Left ventricle myocardium superior (tissue), 1 donor: Measurements from ENCODE around the gene AJM1. TPM values are rescaled to one million over a fixed set of nuclear protein-coding genes. Genes with fewer than 3 reads are reported as not detected.
A peak's percentile ranks its signal among the peaks of the same experiment; 100 is the strongest.
"Not testable (repeated sequence)": the region's sequence is repeated elsewhere in the genome, so short reads cannot be mapped to it uniquely, and the experiment has no call there.

Experiments used
- ATAC-seq: fragments of 200-7000 bp; cut with Tn5 transposase; one replicate; pipeline ENCODE4 v1.9.1; 2020; ENCODE audit warnings: mild to moderate bottlenecking, moderate library complexity
- DNase-seq: peaks from one replicate; pipeline ENCODE4 v3.0.0-alpha.2; 2020
- intact Hi-C: fragments of 100-400 bp; cut with micrococcal nuclease; formaldehyde crosslinking; loops from one replicate; pipeline ENCODE4 v1.11.0; 2022
- total RNA-seq: library from RNA; stranded (reverse); fragmentation: NEBNext Ultra II Directional; extraction: Animal tissue kit (Norgen Biotek cat#: 25700); gene quantifications from one replicate; pipeline ENCODE4 v1.2.1, GENCODE V29; 2021
- donor health status: DM: no; HTN: yes; CAD: no; lungs with severe emphysema.

AJM1 gene
- total RNA-seq, 1 donor from 2014 or later: 9.1 TPM

- no peak for DNase-seq
- ATAC-seq: peak; percentile 2
- intact Hi-C loops: no loop called here
Measured at GRCh38 chr9:136840877-136841645, 1.2 kb upstream of the AJM1 start.

GRCh38 chr9:136841646-136842379 is 465 bp upstream of the AJM1 start:
- DNase-seq, intact Hi-C loops, ATAC-seq: not testable (repeated sequence)

- peak; percentile 2 for ATAC-seq
- DNase-seq, intact Hi-C loops: not testable (repeated sequence)
Measured at GRCh38 chr9:136843159-136843800, 1.0 kb downstream of the AJM1 start.

DNA sequence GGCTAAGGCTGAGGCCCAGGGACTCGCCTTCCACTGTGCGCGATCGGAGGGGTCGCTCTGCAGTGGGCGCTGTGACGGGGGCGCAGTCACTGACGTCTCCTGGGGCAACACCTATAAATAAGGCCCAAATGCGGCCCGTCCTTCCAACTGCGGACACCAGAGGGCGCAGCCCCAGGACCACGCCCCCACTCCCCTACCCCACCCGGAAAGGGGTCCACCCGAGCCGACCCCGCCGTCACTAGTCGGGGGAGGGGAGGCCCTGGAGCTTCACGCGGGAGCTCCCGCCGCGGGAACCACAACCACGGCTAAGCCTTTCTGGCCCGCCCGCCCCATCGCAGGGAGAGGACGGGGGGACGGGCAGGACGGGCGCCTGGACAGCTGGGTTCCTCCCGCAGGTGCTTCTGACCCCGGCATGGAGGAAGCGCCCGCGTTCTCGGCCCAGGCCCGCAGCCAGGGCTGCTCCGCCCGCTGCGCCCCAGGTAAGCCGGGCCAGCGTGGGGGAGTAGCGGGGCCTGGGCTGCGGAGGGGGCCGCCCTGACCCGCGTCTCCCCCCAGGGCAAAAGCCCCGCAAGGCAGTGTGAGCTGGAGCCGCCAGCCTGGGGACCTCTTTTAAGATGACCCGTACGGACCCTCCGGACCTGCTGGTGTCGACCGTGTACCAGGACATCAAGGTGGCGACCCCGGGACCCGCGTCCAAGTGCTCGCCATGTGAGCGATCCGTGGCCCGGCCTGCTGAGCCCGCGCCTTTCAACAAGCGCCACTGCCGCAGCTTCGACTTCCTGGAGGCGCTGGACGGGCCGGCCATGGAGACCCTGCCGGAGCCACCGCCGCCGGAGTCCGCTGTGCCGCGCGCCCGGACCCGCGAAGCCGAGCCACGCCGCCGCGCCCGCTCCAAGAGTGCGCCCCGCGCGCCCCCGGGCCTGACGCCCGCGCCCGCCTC is 1.8 kb downstream of the AJM1 start:
- intact Hi-C loops, ATAC-seq: not testable (repeated sequence)

DNA sequence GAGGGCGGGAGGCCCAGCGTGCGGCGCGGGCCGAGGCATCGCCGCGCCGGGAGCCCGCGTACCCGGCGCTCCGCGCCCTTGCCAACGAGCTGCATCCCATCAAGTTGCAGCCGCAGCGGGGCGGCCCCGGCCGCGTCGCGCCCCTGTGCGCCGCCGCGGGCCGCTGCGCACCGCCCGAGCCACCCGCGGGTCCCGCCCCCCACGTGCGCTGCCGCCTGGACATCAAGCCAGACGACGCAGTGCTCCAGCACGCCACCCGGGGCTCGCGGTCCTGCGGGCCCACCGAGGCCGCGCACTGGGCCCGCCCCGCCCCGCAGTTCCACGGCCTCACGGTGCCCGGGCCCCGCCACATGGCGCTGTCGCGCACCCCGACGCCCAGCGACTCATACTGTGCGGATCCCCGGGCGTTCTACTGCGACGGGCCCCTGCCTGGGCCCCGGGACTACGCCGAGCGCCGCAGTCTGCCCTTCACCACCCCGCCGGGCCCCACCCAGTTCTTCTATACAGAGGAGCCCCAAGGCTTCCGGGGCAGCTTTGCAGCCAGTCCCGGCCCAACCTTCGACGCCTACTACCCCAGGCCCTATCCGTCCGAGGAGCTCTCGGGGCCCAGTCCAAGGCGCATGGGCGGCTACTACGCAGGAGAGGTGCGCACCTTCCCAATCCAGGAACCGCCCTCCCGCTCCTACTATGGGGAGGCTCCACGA is 2.6 kb downstream of the AJM1 start:
- ATAC-seq (no peak), DNase-seq (no peak)
- intact Hi-C loops: no loop called here

More for the DNA sequence above, 1.8 kb downstream of the AJM1 start:
- DNase-seq: peak; percentile 68

GRCh38 chr9:136845465-136846260 is 3.4 kb downstream of the AJM1 start:
- DNase-seq (no peak), ATAC-seq (no peak)
- intact Hi-C loops: no loop called here

GRCh38 chr9:136846376-136847087 is 4.3 kb downstream of the AJM1 start:
- DNase-seq: no peak
- intact Hi-C loops: no loop called here
- ATAC-seq: no peak

DNA sequence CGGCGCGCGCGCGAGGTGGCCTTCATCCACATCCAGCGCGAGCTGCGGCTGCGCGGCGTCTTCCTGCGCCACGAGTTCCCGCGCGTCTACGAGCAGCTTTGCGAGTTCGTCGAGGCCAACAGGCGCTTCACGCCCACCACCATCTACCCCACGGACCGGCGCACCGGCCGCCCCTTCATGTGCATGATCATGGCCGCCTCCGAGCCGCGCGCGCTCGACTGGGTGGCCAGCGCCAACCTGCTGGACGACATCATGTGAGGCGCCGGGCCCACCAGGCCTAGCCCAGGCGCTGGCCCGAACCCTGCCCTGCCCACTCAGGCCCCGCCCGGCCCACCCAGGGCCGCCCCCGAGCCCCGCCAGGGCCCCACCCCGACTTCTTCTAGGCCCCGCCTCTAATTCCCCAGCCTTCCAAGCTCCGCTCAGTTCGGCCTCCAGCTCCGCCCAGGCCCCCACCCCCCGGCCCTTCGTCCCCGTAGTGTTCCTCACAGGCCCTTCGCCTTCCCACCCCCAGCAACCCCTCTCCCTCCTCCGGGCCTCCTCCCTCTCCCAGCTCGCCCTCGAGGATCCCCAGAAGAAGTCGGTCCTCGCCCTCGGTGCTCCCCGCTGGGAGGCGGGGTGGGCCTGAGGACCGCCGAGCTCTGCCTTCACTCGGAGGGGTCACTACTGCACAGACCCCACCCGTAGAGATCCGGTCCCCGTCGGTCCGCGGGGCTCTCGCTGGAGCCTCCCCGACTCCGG is 5.0 kb downstream of the AJM1 start:
- intact Hi-C loops: no loop called here
- DNase-seq: peak; percentile 85
- ATAC-seq: peak; percentile 28

GRCh38 chr9:136847826-136848392 is 5.6 kb downstream of the AJM1 start:
- peak; percentile 96 for DNase-seq
- intact Hi-C loops: no loop called here
- peak; percentile 61 for ATAC-seq

DNA sequence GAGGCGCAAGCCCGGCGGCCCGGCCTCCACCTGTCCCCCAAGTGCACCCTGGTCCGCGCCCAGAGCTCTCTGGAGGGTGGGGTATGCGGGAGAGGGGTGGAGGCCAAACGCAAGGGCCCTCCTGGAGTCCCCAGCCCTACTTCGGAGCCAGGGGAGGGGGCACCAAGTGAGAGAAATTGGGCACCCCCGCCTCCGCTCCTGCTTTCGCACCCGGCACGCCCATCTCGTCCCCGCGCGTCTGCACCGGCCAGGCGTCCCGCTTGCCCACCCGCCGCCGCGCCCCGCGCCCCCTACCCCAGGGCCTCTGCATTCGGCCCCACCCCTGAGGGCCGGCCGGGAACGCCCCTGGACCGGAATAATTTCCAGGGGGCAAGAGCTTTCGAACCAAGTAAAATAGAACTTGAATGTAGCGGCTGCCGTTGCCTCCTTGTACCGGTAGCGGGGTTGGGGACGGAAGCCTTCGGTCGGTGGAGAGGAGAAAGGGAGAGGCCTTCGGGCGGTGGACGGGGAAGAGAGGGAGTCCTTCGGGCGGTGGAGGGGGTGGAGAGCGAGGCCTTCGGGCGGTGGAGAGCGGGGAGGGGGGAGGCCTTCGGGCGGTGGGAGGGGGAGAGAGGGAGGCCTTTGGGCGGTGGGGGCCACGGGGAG is 6.2 kb downstream of the AJM1 start:
- ATAC-seq: peak; percentile 35
- intact Hi-C loops: no loop called here
- DNase-seq: no peak

DNA sequence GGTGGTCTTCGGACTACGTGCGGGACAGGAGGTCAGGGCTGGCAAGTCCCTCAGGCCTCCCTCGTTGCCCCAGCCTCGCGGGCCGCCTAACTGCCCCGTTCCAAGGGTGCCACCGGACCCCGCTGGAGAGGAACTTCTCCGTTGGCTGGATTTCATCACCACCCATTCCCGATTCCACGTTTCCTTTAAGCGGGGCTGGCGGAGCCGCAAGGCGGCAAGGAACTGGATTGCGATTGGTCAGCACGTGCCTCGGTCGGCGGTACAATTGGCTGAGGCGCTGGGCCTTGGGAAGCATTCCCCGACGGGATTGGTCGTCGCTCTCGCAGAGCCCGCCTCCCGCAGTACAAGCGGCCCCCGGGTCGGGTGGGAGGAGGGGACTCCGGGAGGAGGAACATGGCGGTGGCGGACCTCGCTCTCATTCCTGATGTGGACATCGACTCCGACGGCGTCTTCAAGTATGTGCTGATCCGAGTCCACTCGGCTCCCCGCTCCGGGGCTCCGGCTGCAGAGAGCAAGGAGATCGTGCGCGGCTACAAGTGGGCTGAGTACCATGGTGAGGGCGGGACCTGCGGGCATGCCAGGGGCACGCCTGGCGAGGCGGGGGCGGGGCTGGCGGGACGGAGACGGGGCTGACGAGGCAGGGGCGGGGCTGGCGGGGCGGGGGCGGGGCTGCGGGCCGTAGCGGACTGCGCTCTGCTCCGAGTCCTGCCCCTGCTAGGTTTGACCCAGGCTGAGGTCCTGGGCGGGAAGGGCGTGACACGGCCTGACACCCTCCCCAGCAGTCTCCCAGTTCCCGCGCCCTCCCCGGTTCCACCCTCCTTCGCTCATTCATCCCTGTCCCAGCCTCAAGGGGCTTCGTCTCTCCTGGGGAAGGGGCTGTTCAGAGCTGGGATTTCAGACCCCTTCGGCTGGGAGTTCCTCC is 7.0 kb downstream of the AJM1 start, which contains the start of gene PHPT1:
PHPT1 (plus strand) TSS at position 372 of the 922 bp plus-strand sequence; CDS start at position 394, 22 bp downstream.
- DNase-seq (peak; percentile 99), ATAC-seq (peak; percentile 84)
- intact Hi-C loops: no loop called here

DNA sequence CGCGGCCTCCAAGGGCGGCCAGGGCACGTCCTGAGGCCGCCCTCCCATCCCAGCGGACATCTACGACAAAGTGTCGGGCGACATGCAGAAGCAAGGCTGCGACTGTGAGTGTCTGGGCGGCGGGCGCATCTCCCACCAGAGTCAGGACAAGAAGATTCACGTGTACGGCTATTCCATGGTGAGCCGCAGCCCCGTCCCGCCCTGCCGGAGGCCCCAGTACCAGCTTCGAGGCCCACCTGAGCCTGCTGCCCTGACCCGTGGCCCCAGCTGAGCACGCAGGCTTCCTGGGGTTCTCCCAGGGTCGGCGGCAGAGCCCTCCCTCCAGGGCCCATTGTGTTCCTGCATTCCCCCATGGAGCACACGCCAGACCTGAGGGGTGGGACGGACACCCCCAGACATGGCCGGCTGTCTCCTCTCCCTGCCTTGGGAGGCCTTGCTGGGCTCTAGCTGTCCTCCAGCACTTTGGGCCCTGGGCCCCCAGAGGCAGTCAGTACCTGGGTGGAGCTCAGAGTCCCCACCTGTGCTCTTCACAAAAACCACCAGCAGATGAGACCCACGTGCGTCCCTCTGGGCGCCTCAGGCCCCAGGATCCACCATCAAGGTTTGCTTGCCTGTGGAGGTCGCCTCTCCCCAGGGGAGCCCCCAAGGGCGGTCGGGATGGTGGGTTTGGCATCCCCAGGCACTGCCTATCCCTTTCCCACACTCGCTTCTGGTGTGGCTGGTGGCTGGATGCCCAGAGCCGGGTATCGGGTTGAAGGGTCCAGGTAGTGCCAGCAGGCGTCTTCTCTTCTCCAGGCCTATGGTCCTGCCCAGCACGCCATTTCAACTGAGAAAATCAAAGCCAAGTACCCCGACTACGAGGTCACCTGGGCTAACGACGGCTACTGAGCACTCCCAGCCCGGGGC is 7.9 kb downstream of the AJM1 start:
- ATAC-seq: no peak
- peak; percentile 57 for DNase-seq
- intact Hi-C loops: no loop called here
